Glomerular endothelial cell (primary cell): ENCODE measurements around the gene RBM15. TPM values are rescaled to one million over a fixed set of nuclear protein-coding genes. Genes with fewer than 3 reads are reported as not detected.

Experiments
- DNase-seq: peaks from one replicate; pipeline ENCODE4 v3.0.0-alpha.2; 2011; ENCODE audit warnings: low read depth, low spot score; ENCODE audit errors: extremely low read depth
- total RNA-seq: library from RNA; depleted of rRNA; stranded (reverse); fragments of >200 nt; gene quantifications from 2 replicates; pipeline ENCODE4 v1.2.3, GENCODE V29; 2015

RBM15 gene
- total RNA-seq, 1 donor from 2014 or later = 29.5 TPM

DNA sequence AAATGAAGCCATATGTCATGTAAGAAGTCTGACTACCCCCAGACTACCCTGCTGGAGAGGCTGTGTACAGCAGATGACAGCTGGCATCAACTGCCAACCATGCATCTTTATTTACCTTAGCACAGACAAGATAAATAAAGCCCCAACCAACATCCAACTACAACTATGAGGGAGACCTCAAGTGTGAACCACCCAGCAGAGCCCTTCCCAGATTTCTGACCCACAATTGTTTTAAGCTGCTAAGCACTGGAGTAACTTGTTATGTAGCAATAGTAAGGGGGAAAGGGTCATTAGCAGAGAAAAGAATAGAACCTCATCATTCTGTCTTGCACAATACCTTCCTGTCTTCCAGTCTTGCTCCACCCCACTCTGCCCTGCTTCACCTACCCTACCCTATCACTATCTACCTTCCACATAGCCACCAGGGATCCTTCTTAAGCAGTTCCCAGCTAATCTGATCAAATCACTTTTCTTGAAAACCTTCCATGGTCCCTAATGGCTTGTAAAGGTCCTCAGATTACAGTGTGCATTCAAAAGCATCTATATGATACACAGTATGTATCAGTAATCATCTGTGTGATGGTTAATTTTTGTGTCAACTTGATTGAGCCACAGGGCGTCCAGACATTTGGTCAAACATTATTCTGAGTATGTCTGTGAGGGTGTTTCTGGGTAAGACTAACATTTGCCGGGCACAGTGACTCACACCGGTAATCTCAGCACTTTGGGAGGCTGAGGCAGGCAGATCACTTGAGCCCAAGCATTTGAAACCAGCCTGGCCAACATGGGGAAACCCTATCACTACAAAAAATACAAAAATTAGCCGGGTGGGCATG, 19.6 kb upstream of the RBM15 start:
- DNase-seq = no peak

DNA sequence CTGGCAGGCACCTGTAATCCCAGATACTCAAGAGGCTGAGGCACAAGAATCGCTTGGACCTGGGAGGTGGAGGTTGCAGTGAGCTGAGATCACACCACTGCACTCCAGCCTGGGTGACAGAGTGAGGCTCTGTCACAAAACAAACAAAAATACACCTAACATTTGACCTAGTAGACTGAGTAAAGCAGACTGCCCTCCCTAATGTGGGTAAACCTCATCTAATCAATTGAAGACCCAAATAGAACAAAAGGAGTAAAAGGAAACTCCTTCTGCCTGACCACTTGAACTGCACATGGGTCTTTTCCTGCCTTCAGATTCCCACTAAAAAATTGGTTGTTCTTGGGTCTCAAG, 19.0 kb upstream of the RBM15 start:
- DNase-seq = no peak

DNA sequence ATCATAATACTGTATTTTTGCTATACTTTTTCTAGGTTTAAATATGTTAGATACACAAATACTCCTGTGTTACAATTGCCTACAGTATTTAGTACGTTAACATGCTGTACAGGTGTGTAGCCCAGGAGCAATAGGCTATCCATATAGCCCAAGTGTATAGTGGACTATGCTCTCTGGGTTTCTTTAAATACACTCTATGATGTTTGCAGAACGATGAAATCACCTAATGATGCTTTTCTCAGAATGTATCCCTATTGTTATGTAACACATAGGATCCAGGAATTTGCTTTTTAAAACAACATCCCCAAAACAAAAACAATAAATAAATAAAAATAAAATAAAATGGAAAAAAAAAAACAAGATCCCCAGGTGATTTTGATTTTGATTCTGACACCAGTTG, 18.1 kb upstream of the RBM15 start:
- DNase-seq = no peak

DNA sequence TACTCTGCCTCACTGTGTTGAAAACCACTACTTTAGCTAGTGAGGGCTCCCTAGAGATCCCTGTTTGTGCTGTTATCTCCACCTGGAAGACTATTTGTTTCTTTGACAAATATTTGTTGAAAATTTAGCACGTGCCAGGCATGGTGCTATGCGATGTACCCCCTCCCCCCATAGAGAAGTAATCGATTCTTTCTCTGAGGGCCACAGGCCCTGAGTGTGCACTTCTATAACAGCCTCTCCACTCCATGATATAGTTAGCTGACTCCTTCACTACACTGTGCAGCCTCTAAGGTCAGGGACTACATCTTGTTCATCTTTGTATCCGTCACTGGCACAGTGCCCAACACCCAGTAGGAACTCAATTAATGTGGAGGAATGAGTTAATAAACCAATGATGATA, 17.3 kb upstream of the RBM15 start:
- no peak for DNase-seq

DNA sequence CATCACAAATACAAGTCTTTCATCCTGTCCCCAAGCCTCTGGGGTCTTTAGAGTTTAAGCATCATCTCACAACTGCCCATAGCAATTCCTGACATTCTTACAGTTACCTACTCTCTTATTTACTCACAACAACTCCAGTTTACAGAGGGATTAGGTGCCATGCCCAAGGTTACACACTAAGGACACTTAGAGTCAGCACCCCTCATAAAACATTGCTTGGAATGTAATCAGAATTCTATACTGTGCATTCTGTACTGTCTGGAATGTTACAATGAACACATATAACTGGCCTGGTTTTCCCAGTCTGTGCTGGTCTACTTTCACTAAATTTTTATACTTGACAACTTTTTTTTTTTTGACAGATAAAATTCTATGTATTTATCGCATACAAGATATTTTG, 14.5 kb upstream of the RBM15 start:
- no peak for DNase-seq

DNA sequence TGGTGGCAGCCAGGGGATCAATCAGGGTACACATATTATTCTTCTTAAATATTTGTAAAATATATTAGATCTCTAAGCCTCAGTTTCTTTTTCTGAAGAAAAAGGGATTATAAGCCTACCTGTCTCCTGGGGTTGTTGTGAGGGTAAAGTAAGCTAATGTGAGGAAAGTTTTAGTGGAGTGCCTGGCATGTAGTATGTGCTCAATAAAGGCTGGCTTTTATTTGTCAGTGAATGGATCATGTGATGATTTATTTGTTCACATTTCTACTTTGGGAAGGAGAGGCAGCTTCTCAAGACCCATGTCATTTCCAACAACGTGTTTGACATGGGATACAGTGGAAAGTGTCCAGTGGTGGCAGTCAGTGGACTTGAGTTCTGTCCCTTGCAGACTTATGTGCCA, 12.4 kb upstream of the RBM15 start:
- no peak for DNase-seq

DNA sequence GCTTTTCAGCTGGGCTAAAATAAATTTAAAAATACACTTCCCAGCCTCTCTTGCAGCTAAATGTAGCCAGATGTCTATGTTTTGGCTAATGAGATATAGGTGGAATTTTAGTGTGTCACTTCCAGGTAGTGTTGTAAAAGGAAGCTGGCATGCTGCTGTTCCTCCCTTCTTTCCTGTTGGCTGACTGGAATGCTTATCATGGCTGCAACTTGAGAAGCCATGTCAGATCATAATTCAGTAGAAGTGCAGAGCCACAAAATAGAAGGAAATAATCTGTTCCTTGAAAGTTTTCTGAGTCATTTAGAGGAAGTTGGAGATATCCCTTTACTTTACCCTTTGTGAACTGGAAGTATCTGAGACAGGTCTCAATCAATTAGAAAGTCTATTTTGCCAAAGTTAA, 10.9 kb upstream of the RBM15 start:
- DNase-seq = no peak

DNA sequence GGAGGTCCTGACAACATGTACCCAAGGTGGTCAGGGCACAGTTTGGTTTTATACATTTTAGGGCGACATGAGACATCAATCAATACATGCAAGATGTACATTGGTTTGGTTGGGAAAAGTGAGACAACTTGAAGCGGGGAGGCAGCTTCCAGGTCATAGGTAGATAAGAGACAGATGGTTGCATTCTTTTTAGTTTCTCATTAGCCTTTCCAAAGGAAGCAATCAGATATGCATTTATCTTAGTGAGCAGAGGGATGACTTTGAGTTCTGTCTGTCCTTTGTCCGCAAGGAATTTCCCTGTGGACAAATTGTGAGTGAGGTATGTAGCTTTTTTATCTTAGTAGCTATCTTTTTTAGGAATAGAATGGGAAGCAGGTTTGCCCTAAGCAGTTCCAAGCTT, 10.5 kb upstream of the RBM15 start:
- DNase-seq = no peak

DNA sequence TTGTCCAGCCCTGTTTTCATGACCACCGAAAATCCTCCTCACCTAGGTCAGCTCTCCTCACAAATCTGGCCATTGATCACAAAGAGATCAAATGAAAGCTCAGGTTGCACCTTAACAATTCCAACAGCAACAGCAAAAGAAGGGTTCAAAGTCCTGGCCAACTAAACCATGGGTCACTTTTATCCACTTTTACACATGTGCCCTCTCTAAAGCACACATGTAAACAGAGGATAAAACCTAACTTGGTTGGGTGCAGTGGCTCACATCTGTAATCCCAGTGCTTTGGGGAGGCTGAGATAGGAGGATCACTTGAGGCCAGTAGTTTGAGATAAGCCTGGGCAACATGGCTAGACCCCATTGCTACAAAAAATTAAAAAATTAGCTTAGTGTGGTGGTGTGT, 3.9 kb upstream of the RBM15 start:
- DNase-seq = no peak

DNA sequence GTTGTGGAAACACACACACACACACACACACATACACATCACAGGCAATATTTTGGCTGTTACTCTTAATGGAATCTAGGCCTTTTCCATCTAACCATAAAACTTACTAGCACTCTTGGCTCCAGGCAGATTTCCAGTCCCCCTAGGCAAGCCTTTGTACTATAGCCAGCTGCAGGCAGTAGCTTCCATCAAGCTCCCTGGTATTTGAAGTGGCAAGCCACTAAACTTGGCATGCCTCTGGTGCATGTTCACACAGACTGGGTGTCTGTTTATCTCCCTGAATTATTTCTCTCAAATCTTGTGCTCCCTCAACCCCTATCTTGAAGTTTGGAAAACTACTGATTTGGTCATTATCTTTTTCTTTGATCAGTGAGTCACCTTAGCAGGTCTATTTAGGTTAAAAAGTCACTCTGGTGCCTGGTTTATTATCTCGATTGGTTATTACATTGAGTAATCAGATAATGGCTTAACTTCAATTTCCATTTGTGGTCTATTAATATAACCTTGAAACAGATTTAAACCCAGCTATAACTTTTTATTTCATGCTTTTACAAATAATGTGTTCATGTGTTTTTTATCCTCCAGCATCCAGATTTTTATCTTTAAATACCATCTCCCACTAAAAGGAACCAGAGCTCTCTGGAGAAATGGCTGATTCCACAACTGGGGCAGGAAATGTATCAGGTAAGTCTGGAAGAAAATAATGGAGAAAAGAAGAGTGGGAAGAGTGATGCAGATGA, 2.7 kb upstream of the RBM15 start:
- no peak for DNase-seq

DNA sequence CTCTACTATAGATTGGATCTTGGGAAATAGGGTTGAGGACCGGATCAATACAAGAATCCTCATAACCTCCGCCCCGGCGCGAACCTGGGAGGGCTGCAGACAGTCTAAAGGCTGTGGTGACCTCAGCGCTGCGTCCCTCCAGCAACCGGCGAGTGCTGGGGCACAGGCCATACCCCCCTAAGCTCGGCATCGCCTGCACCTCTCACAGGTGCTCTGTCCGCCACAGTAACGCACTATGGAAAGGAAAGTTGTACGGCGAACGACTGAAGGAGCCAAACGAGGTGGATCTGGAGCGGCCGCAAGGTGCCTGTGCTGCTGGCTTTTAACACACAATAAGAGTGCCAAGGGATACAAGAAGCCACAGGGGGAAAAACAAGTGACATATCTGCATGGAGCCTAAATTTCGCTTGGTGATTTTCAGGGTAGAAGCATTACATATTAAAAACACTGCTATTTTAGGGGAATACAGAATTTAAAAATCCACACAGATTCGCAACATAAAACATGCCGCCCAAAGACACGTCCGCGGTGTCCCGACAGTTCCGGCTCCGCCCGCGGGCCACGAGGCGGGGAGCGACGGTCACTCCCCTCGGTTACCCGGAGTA, 1.4 kb upstream of the RBM15 start:
- DNase-seq = no peak

DNA sequence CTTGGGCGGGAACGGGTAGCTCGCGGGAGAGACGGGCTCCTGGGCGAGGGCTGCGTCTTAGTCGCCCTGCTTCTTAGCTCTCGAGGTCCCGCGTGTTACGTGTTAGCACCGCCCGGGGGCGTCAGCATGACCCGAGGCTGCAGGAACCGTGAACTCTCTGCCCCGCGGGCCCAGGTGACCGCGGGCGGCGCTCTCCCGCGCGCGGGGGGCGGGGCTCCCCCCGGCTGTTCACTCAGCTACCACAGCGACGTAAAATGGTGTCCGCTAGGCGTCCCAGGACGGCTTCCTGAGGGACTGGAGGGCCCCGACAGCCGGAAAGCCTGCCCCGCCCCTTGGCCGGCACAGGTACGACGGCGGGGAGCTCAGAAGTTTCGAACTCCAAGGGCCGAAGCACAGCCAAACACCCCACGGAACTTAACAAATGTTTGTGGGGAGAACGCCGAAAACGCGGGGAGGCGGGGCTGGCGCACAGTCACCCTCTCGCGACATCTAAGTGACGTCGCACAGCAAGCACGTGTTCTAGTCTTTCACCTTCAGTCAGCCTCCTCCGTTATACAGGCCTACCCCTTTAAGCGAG, 780 bp upstream of the RBM15 start:
- no peak for DNase-seq

DNA sequence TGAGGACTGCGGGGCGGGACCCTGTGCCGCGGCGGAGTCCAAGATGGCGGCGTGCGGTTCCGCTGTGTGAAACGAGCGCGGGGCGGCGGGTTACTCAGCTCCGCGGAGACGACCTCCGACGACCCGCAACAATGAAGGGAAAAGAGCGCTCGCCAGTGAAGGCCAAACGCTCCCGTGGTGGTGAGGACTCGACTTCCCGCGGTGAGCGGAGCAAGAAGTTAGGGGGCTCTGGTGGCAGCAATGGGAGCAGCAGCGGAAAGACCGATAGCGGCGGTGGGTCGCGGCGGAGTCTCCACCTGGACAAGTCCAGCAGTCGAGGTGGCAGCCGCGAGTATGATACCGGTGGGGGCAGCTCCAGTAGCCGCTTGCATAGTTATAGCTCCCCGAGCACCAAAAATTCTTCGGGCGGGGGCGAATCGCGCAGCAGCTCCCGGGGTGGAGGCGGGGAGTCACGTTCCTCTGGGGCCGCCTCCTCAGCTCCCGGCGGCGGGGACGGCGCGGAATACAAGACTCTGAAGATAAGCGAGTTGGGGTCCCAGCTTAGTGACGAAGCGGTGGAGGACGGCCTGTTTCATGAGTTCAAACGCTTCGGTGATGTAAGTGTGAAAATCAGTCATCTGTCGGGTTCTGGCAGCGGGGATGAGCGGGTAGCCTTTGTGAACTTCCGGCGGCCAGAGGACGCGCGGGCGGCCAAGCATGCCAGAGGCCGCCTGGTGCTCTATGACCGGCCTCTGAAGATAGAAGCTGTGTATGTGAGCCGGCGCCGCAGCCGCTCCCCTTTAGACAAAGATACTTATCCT, 430 bp downstream of the RBM15 start:
- no peak for DNase-seq

DNA sequence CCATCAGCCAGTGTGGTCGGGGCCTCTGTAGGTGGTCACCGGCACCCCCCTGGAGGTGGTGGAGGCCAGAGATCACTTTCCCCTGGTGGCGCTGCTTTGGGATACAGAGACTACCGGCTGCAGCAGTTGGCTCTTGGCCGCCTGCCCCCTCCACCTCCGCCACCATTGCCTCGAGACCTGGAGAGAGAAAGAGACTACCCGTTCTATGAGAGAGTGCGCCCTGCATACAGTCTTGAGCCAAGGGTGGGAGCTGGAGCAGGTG, 961 bp downstream of the RBM15 start:
- DNase-seq = no peak

DNA sequence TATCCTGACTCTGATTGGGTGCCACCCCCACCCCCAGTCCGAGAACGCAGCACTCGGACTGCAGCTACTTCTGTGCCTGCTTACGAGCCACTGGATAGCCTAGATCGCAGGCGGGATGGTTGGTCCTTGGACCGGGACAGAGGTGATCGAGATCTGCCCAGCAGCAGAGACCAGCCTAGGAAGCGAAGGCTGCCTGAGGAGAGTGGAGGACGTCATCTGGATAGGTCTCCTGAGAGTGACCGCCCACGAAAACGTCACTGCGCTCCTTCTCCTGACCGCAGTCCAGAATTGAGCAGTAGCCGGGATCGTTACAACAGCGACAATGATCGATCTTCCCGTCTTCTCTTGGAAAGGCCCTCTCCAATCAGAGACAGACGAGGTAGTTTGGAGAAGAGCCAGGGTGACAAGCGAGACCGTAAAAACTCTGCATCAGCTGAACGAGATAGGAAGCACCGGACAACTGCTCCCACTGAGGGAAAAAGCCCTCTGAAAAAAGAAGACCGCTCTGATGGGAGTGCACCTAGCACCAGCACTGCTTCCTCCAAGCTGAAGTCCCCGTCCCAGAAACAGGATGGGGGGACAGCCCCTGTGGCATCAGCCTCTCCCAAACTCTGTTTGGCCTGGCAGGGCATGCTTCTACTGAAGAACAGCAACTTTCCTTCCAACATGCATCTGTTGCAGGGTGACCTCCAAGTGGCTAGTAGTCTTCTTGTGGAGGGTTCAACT, 2.1 kb downstream of the RBM15 start:
- no peak for DNase-seq

DNA sequence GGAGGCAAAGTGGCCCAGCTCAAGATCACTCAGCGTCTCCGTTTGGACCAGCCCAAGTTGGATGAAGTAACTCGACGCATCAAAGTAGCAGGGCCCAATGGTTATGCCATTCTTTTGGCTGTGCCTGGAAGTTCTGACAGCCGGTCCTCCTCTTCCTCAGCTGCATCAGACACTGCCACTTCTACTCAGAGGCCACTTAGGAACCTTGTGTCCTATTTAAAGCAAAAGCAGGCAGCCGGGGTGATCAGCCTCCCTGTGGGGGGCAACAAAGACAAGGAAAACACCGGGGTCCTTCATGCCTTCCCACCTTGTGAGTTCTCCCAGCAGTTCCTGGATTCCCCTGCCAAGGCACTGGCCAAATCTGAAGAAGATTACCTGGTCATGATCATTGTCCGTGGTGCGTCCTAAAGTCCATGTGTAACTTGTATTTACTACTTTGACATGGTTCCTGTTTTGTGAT, 2.7 kb downstream of the RBM15 start:
- DNase-seq = no peak

DNA sequence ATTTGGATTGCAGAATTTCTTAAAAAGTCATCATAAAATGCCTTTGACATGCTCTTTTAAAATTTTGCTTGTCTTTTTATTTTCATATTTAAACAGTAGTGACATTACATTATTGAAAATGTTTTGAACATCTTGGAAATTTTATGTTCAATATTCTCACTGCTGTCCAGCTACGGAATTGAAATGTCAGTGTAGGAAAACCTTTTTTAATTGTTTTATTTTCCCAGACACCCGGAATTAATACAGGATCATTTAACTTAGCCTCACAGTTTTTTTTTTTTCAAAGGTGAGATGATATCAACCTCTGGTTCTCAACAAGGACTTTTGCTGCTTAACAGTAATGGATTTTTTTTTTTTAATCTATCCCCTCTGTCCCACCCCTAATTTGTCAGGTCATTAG, 4.1 kb downstream of the RBM15 start:
- DNase-seq = no peak

DNA sequence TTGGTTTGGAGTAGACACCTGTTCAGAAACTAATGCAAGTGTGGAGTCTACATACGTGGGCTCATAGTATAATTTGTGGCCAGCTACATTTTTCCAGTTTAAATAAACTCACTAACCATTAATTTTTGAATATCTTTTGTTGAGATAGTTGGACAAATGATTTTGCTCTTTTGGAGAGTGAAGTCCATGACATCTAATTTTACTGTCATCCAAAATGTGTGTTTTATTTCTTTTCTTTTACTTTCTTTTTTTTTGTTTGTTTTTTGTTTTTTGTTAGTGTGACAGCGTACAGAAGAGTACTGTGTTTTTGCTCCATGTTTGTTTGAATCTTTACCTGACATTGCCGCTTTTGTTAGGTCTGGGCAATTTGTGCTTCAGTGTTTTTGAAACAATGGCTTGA, 5.0 kb downstream of the RBM15 start:
- no peak for DNase-seq

DNA sequence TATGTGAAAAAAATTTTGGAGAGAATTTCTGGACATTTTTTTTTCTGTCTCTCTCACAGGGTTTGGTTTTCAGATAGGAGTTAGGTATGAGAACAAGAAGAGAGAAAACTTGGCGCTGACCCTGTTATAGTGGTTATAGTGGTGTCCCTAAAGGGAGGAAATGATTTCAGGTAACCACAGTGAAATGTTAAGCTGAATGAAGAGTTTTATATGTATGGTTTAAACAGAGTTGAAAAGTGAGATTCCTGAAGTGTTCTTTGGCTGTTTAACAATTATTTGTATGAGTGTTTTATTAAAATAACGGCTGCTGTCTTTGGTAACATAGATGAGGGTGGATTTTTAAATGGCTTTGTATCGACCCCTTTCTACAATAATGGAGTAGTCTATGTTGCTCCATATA, 6.3 kb downstream of the RBM15 start:
- no peak for DNase-seq

DNA sequence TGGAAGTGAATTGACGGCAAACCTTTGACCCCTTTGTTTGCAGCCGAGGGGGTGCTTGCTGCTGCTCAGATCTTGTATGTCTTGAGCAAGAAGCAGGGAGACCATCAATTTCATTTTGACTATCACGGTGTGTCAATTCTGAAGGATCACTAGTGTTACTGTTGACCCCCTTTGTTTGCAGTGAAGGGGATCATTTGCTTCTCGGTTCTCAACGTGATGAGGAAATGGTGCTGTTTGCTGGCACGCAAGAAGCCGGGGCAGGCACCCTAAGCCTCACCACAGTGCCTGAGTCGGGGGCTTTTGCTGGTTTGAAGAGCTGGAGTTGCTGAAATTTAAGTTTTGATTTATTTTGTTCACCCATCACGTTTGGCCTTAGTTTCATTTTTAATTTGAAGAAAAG, 7.5 kb downstream of the RBM15 start:
- DNase-seq = no peak
